Measurements from ENCODE around the gene PIGO. TPM values are rescaled to one million over a fixed set of nuclear protein-coding genes. Genes with fewer than 3 reads are reported as not detected.

The PIGO gene
- total and polyA plus RNA-seq, 9 of the 15 experiments (the other 6 are each of a cell fraction or from before 2014, with no cell fraction given): 5.4 to 13.7 (median 9.7) TPM

GRCh38 chr9:35076848-35077247 lies 19.5 kb downstream of the PIGO start:
- ATAC-seq: no peak

More at GRCh38 chr9:35076848-35077247, 19.5 kb downstream of the PIGO start:
- Histone ChIP-seq H3K27me3 (ENCODE audit: control insufficient read depth in 2 of 2, insufficient read depth in 2 of 2, low read length in 2 of 2) (no peaks in the 10 kb centered on the region), H3K4me3 (no peak overlapping the region), H3K27ac (ENCODE audit: extremely low read depth, low read depth, low read length) (no peak overlapping the region), H3K36me3 (ENCODE audit: control insufficient read depth, insufficient read depth, low read length) (peaks cover 43% of the 10 kb centered on the region; the same call in 2 of the 3 replicates), H3K9ac (ENCODE audit: insufficient read depth in 1 of 2, low read depth in 2 of 2, low read length in 2 of 2) (no peak overlapping the region), H3K9me1 (ENCODE audit: control insufficient read depth, insufficient read depth, low read length) (peaks cover 4% of the 10 kb centered on the region), H3K79me2 (ENCODE audit: control insufficient read depth, insufficient read depth, low read length) (peaks cover 29% of the 10 kb centered on the region), H3K9me3 (replicated peaks; ENCODE audit: control insufficient read depth, insufficient read depth, low read depth, low read length) (no peaks in the 10 kb centered on the region), H3K4me1 (replicated peaks in 1 of 2; ENCODE audit: control insufficient read depth in 2 of 2, insufficient read depth in 2 of 2, low read length in 2 of 2) (peaks cover 3 to 28% of the 10 kb centered on the region in 2 experiments; a peak in 4 of 5 replicates), H3K4me2 (ENCODE audit: insufficient read depth, low read length) (no peak overlapping the region), H4K20me1 (replicated peaks; ENCODE audit: control insufficient read depth, insufficient read depth, low read length) (no peaks in the 10 kb centered on the region), H2AFZ (ENCODE audit: low read depth, low read length) (no peak overlapping the region)
- no peak for TF ChIP-seq SMARCE1 (IDR thresholded peaks at IDR 0.05)
- TF ChIP-seq ZNF75A (CRISPR knock-in tag; IDR thresholded peaks at IDR 0.05): no peak
- TF ChIP-seq SMARCA4 (IDR thresholded peaks at IDR 0.05): no peak
- TF ChIP-seq NCOA2 (IDR thresholded peaks at IDR 0.05; ENCODE audit: partially characterized antibody in 2 of 2): no peak
- no peak for TF ChIP-seq ARHGAP35 (IDR thresholded peaks at IDR 0.05; ENCODE audit: partially characterized antibody)
- TF ChIP-seq NUFIP1 (IDR thresholded peaks at IDR 0.05; ENCODE audit: partially characterized antibody): no peak
- TF ChIP-seq ZNF212 (CRISPR knock-in tag; IDR thresholded peaks at IDR 0.05): no peak
- no peak for TF ChIP-seq RHOXF2B (CRISPR knock-in tag; conservative IDR thresholded peaks at IDR 0.05)
- no peak for TF ChIP-seq RBM39 (optimal IDR thresholded peaks at IDR 0.05; ENCODE audit: low read depth, low read length)
- TF ChIP-seq, protein P1, sequence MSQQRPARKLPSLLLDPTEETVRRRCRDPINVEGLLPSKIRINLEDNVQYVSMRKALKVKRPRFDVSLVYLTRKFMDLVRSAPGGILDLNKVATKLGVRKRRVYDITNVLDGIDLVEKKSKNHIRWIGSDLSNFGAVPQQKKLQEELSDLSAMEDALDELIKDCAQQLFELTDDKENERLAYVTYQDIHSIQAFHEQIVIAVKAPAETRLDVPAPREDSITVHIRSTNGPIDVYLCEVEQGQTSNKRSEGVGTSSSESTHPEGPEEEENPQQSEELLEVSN (IDR thresholded peaks at IDR 0.05; ENCODE audit: borderline replicate concordance in 1 of 2, extremely low read depth in 1 of 2, insufficient read depth in 1 of 2, insufficient read length in 1 of 2, low read depth in 1 of 2, low read length in 1 of 2, poor library complexity in 1 of 2, severe bottlenecking in 1 of 2): no peak
- no peak for TF ChIP-seq TAF1 (IDR thresholded peaks at IDR 0.05; ENCODE audit: control insufficient read depth, extremely low read depth, insufficient read depth, low read length, severe bottlenecking)
- TF ChIP-seq PRPF4 (IDR thresholded peaks at IDR 0.05; ENCODE audit: insufficient read depth, low read depth, low read length, poor library complexity, severe bottlenecking): no peak
- TF ChIP-seq, protein P2, sequence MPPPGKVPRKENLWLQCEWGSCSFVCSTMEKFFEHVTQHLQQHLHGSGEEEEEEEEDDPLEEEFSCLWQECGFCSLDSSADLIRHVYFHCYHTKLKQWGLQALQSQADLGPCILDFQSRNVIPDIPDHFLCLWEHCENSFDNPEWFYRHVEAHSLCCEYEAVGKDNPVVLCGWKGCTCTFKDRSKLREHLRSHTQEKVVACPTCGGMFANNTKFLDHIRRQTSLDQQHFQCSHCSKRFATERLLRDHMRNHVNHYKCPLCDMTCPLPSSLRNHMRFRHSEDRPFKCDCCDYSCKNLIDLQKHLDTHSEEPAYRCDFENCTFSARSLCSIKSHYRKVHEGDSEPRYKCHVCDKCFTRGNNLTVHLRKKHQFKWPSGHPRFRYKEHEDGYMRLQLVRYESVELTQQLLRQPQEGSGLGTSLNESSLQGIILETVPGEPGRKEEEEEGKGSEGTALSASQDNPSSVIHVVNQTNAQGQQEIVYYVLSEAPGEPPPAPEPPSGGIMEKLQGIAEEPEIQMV (tag; conservative IDR thresholded peaks at IDR 0.05; ENCODE audit: low read depth): no peak
- no peak for TF ChIP-seq CXXC5 (CRISPR knock-in tag; IDR thresholded peaks at IDR 0.05)
- no peak for FAIRE-seq
- ChIA-PET CTCF (ENCODE audit: low intra/inter-chr PET ratio) (no interaction called here), POLR2A (no interaction called here)
- BruUV-seq (replicated peaks): no TSS peak
- intact Hi-C loops (cut with micrococcal nuclease): no loop called here
- 81% methylated on average over 4 of the region's 4 CpGs for WGBS (ENCODE audit: insufficient coverage, low coverage, missing lambda C conversion rate)
- in situ Hi-C loops (cut with MboI): no loop called here
- DNase-seq (ENCODE audit: extremely low read depth in 1 of 4, low spot score in 3 of 4): no peak

Data from K562 (cell line).